NT2/D1 (cell line): ENCODE data around the gene BABAM2.

Experiments
- DNase-seq: peaks from one replicate; pipeline ENCODE4 v3.0.0-alpha.2; 2011; ENCODE audit warnings: low read depth, low spot score
- H3K27me3 ChIP-seq: 2 replicates; pipeline ENCODE4 v1.6.0; 2011; ENCODE audit warnings: mild to moderate bottlenecking; ENCODE audit not compliant: insufficient read length, insufficient read depth
- H3K36me3 ChIP-seq: 2 replicates; pipeline ENCODE4 v1.6.1; 2011; ENCODE audit warnings: mild to moderate bottlenecking, low read length, mixed read lengths; ENCODE audit not compliant: insufficient read depth, insufficient read length
- H3K4me1 ChIP-seq: 2 replicates; pipeline ENCODE4 v1.5.1; 2011; ENCODE audit not compliant: insufficient read depth, insufficient read length
- H3K4me3 ChIP-seq: 2 replicates; pipeline ENCODE4 v1.5.1; 2011; ENCODE audit warnings: low read depth; ENCODE audit not compliant: insufficient read length
- H3K9ac ChIP-seq: 2 replicates; pipeline ENCODE4 v1.6.0; 2011; ENCODE audit warnings: low read depth; ENCODE audit not compliant: insufficient read length
- H3K9me3 ChIP-seq: 2 replicates; pipeline ENCODE4 v1.5.1; 2011; ENCODE audit warnings: mild to moderate bottlenecking, low read length; ENCODE audit not compliant: insufficient read depth
- SUZ12 ChIP-seq: IDR thresholded peaks from 2 replicates; pipeline ENCODE4 v1.6.1; 2011; ENCODE audit not compliant: insufficient read length, insufficient read depth; ENCODE audit errors: extremely low read depth
- YY1 ChIP-seq: IDR thresholded peaks from 2 replicates; pipeline ENCODE4 v1.6.1; 2011; ENCODE audit not compliant: insufficient read length, insufficient read depth
- ZNF274 ChIP-seq: IDR thresholded peaks from 2 replicates; pipeline ENCODE4 v1.6.1; 2011; ENCODE audit warnings: mild to moderate bottlenecking, low read depth, low read length

Gene BABAM2

DNA sequence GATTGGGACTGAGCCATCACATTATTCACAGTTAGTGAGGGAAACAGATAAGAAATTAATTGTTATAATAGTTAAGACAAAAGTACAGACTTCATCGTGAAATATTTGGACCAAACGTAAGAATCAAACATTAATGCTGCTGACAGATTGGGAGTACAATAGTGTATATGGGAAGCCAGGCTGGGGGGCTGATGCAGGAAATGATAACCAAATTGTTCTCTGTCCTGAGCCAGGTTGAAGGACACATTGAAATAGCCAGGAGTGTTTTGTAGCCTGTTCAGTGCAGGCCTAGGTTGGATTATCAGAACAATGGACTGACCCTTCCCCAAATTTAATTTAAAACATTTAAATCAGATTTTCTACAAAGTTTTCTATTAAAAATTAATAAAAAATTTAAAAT, 203.2 kb downstream of the BABAM2 start:
- H3K4me3 ChIP-seq, result no peak overlapping the region
- no peaks in the 10 kb centered on the region for H3K9me3 ChIP-seq
- no peak for TF ChIP-seq YY1
- TF ChIP-seq SUZ12, result no peak
- TF ChIP-seq ZNF274, result no peak
- no peaks in the 10 kb centered on the region for H3K27me3 ChIP-seq
- H3K4me1 ChIP-seq, result no peaks in the 10 kb centered on the region
- no peak for DNase-seq
- no peaks in the 10 kb centered on the region for H3K36me3 ChIP-seq
- no peak overlapping the region for H3K9ac ChIP-seq

DNA sequence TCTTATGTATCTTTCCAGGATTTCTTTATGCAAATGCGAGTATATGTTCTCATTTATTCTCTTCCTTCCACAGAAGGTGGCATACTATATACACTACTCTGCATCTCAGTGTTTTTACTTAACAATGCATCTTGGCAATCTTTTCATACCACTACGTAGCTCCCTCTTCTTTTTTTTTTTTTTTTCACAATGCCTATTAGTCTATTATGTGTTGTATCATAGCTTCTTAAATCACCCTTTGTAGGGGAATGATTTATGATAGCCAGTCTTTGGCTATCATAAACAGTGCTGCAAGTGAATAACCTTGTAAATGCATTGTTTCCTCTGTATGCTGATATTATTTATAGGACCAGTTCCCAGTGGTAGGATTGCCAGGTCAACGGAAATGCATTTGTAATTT, 204.2 kb downstream of the BABAM2 start:
- H3K4me1 ChIP-seq, result no peaks in the 10 kb centered on the region
- H3K27me3 ChIP-seq, result no peaks in the 10 kb centered on the region
- no peak overlapping the region for H3K9ac ChIP-seq

DNA sequence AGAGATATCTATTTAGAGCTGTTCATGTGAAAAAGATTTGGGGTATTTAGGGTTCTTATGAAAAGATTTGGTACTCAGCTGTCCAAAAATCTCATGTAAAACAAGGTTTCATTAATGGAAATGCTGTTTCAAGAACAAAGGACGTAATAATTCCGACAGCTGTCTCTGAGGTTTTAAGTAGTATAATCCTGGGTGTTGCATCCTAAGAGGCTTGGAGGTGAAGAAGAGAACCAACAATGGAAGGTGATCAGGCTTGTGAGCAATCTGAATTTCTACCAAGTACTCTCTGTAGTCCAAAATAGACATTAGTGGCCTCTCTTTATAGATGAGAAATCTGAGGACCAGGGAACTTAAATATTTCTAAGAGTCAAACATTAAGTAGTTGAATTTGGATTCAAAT, 205.1 kb downstream of the BABAM2 start:
- H3K27me3 ChIP-seq, result no peaks in the 10 kb centered on the region
- DNase-seq, result no peak
- no peak overlapping the region for H3K9ac ChIP-seq
- no peaks in the 10 kb centered on the region for H3K9me3 ChIP-seq
- no peaks in the 10 kb centered on the region for H3K36me3 ChIP-seq
- no peak overlapping the region for H3K4me3 ChIP-seq
- no peak for TF ChIP-seq YY1
- TF ChIP-seq ZNF274, result no peak
- no peak for TF ChIP-seq SUZ12
- H3K4me1 ChIP-seq, result no peaks in the 10 kb centered on the region

More for the DNA sequence above, 204.2 kb downstream of the BABAM2 start:
- H3K36me3 ChIP-seq, result no peaks in the 10 kb centered on the region
- TF ChIP-seq YY1, result no peak
- no peak for TF ChIP-seq ZNF274
- no peak for TF ChIP-seq SUZ12
- no peaks in the 10 kb centered on the region for H3K9me3 ChIP-seq
- no peak for DNase-seq
- H3K4me3 ChIP-seq, result no peak overlapping the region

DNA sequence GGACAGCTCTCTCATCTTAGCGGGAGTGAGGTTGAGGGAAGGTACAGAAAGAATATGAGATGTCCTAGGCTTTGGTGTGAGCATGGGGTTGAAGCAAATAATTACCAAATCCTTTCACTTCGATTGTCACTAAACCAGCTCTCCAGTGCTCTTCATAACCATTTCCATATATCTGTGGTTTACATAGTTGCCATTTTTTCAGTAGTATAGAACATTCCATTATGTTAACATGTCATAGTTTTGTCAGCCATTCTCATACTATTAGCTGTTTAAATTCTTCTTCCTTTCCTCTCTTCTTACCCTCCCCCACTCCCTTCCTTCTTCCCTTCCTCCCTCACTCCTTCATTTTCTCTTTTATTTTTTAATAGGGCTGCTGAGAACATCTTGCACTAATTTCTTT, 205.9 kb downstream of the BABAM2 start:
- no peaks in the 10 kb centered on the region for H3K4me1 ChIP-seq
- H3K27me3 ChIP-seq, result no peaks in the 10 kb centered on the region
- no peak for TF ChIP-seq SUZ12
- no peak for TF ChIP-seq YY1
- TF ChIP-seq ZNF274, result no peak
- DNase-seq, result no peak
- no peak overlapping the region for H3K9ac ChIP-seq
- H3K36me3 ChIP-seq, result no peaks in the 10 kb centered on the region
- H3K9me3 ChIP-seq, result no peaks in the 10 kb centered on the region
- H3K4me3 ChIP-seq, result no peak overlapping the region

DNA sequence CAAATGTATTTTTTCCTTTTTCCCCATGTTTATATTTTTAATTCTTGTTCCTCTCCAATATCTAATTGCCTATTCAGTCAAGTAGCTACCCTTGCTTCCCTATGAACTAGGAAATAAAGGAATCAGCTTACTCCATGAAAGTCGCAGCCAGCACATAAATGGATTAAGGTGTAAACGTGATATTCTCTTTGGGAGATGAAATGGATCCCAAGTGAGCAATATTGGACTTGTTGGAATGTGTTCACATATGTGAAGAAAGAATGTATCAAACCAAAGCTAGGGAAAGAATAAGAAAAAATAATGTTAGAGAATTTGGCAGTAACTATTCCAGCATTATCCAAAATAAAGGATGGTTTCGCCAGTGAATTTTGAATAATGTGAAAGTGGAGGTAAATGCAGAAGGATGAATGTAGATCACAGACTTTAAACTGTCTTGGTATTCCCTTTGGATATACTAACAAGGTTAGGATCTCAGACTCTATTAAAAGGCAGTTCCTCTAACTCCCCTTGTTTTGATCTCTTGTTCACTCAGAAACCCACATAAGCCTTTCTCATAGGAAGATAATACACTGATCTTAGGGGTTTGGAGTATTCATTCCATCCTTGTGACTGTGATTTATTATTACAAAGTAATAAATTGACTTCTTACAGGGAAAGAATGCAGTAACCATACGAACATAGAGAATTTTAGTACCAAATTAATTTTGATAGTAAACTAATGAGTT, 208.1 kb downstream of the BABAM2 start:
- no peaks in the 10 kb centered on the region for H3K9me3 ChIP-seq
- no peak overlapping the region for H3K9ac ChIP-seq
- H3K4me3 ChIP-seq, result no peak overlapping the region
- TF ChIP-seq YY1 (no peak), SUZ12 (no peak), ZNF274 (no peak)
- H3K4me1 ChIP-seq, result no peaks in the 10 kb centered on the region
- H3K36me3 ChIP-seq, result no peaks in the 10 kb centered on the region
- H3K27me3 ChIP-seq, result no peaks in the 10 kb centered on the region
- no peak for DNase-seq

DNA sequence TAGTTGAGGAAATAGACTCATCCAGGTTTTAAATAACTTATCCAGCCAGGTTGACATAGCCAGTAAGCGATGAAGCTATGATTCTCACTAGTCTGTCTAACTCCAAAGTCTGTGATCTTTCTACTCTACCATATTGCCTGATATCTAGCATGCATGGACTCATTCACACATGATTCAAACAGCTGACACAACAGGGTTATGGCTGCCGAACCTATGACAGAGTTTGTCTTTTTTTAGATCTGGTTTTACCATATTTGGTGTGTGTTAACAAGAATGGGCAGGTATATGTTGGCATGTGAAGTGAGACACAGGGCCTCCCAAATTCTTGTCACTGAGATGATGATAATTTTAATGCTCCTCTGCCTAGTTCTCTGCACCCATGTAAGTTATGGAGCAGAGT, 210.6 kb downstream of the BABAM2 start:
- Histone ChIP-seq H3K27me3 (no peaks in the 10 kb centered on the region), H3K4me3 (no peak overlapping the region), H3K4me1 (no peaks in the 10 kb centered on the region), H3K9ac (no peak overlapping the region), H3K36me3 (no peaks in the 10 kb centered on the region), H3K9me3 (no peaks in the 10 kb centered on the region)
- TF ChIP-seq SUZ12 (no peak), ZNF274 (no peak), YY1 (no peak)
- DNase-seq, result no peak

DNA sequence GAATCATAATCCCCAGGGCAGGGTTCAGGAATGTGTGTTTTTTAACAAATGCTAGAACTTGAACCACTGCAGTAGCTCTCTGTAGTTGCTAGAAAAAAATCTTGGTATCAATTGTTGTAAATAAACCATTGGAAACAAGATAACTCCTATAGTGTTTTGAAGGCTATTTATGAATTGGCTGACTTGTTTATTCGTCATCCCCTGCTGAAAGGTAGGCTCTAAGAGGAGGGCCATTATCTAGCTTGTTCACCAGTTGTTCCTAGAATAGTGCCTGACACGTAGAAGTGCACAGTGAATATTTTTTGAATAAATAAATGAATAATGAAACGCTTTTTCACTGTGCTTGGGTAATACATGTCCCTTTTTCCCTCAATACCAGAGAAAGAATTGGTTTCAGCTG, 211.4 kb downstream of the BABAM2 start:
- DNase-seq, result no peak
- Histone ChIP-seq H3K36me3 (no peaks in the 10 kb centered on the region), H3K4me1 (no peaks in the 10 kb centered on the region), H3K4me3 (no peak overlapping the region), H3K27me3 (no peaks in the 10 kb centered on the region), H3K9ac (no peak overlapping the region), H3K9me3 (no peaks in the 10 kb centered on the region)
- TF ChIP-seq YY1 (no peak), SUZ12 (no peak), ZNF274 (no peak)

DNA sequence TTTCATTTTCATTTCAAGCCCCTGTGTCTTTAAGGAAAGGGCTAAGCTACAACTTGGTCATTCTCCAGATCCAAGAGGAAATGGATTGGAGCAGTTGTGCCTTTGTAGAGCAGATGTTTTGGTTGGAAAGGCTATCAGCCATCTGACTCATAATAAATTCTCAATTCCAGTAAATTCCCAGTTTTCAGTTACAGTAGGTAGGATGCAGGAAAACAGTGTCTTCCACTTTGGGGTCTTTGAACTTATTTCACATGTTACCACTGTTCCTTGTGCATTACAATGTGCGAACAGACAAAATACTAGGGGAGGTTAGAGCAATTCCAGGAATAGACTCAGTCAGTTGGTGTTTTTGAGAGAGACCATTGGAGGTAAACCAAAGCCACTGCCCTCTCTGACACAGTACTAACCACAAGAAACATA, 211.9 kb downstream of the BABAM2 start:
- H3K9ac ChIP-seq, result no peak overlapping the region
- TF ChIP-seq ZNF274, result no peak
- no peak for TF ChIP-seq SUZ12
- TF ChIP-seq YY1, result no peak
- H3K4me3 ChIP-seq, result no peak overlapping the region
- no peaks in the 10 kb centered on the region for H3K4me1 ChIP-seq
- DNase-seq, result no peak
- no peaks in the 10 kb centered on the region for H3K9me3 ChIP-seq
- no peaks in the 10 kb centered on the region for H3K36me3 ChIP-seq
- H3K27me3 ChIP-seq, result no peaks in the 10 kb centered on the region
